NCI-H1417 treated with DMSO at 0.1 percent for 48 hours (cell line): ENCODE results near the gene LIPJ.

Experiments
- DNase-seq: peaks from one replicate; lab custom pipeline; 2025; lab: John Stamatoyannopoulos, UW

LIPJ gene

DNA sequence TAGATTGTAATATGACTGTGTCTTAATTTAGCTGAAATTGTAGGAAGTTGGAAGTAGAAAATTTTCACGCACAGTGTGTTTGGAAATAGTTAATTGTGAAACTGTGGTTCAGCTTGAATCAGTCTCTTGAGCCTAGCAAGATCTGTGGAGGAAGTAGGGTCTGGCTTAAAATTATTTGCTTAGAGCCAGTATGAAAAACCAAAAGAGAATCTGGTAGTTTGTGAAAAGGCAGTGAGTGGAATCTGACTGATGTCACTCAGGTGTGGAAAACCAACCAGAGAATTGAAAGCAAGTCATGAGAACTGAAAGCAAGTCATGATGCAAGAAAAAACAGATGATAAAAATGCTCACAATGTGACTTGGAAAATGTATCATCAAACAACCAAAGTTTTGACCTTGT, 11.5 kb downstream of the LIPJ start:
- DNase-seq: no peak

DNA sequence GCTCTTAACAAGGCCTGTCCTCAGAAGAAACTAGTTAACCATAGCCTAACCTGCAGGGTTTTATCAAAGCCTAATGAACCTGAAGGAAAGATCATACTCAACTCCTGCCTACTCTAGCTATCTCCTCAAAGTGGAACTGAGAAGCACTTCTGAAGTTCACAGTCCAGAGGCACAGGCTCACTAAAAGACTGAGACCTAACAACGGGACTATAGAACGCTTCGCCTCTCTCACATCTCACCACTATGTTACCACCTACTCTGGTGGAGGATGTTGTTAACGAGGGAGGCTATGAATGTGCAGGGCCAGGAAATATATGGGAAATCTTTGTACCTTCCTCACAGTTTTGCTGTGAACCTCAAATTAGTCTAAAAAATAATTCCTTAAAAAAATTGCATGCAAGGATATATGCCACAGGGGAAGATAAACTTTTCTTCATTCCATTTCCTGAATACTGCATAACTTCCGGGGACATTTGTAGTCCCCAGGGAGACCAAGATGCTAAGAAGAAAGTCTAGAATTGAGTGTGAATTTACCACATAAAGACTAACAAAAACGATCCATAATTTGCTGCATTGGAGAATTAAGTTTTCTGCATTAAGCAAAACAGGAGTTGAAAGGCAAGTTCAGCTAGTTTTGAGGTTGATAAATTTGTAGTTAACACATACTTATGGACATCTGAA, 21.6 kb downstream of the LIPJ start:
- no peak for DNase-seq

DNA sequence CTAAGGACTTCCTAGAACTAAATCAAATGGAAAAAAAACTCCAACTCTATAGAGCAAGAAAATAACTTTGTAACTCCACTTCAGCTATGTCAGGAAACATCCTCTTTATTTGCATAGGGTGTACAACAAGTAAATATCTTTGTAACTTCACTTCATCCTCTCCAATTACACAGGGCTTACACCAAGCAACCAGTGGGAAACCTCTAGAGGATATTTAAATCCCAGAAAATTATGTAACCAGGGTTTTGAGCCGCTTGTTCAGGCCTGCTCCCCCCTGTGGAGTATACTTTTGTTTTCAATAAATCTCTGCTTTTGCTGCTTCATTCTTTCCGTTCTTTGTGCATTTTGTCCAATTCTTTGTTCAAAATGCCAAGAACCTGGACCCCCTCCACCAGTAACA, 22.2 kb downstream of the LIPJ start:
- DNase-seq: no peak

DNA sequence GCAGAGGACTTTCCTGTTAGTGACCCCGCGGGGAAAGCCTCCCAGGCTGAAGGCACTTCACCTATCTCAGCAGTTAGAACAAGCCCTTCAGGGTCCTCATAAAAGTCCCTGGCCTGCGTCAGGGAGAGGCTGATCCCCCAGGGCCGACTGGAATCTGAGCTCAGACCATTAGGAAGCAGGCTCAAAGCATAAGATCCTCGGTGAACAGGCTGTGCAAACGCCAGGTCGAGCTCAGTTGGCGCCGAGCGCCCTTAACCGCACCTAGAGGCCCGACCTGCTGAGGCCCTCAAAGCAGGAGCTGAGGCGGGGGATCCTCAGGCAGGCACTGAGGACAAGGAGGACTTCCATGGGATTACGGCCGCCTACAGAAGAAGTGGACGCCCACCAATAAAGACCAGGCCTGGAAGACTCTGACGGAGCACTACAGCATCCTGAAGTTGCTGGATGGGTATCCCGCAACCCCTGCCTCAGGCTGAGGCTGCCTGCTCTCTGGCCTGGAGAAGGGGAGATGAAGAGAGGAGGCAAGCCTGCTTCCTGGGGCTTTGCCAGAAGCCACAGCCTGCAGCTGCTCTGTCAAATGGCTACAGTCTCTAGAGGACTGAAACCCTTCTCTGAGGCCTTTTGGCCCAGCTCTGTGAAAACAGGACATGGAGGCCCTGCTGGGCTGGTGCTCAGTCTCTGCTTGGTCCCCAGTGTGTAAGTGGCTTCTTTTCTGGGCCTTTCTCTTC, 29.9 kb downstream of the LIPJ start:
- no peak for DNase-seq

DNA sequence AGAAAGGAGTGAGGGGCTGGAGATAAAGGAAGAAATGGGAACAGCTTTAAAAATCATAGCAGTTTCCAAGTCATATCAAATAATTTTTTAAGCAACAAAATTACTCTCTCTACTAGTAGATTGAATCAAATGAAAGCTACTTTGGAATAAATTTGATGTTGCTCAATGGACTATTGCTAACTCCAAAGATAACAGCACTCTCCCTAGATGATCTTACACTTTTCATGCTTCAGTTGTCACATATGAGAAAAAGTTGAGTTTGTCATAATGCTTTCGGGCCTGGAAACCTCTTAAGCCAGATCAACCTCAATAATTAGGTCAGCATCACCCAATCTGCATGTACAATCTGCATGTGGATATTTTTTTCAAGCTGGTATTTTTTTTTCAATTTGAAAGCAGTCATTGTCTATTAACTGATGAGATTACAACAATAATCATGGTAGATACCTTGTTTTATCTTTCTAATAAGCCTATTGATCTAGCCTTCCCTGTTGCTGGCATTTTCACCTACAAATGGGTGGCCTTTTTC, 31.3 kb downstream of the LIPJ start:
- DNase-seq: no peak

DNA sequence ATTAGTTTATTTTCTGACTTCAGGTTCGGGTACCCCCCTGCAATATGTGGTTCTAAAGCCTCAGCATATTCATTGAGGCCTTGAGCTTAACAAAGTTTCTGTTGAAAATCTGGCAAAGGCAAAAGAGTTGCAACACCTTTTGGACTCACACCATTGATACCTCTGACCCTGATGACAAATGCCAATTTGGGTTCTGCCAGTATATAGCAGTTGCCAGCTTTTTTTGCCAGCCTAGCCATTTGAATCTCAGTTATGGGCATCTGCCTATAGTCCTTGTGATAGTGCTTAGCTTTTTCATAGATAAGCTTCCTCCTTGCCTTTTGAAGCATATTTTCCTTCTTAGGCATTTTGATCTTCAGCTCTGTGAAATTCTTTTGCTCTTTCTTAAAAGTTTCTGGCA, 31.9 kb downstream of the LIPJ start:
- DNase-seq: no peak

DNA sequence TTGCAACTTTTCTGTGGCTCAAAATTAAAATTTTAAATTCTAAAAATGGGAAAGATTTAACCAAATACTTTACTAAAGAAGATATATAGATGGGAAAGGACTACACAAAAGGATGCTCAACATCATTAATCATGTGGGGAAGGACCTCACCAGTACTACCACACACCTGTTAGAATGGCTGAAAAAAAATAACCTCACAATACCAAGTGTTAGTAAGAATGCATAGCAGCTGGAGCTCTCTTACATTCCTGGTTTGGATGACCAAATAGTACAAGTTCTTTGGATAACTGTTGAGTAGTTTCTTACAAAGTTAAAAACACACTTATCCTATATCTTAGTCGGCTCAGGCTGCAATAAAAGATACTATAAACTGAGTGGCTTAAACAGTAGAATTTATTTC, 33.9 kb downstream of the LIPJ start:
- no peak for DNase-seq

DNA sequence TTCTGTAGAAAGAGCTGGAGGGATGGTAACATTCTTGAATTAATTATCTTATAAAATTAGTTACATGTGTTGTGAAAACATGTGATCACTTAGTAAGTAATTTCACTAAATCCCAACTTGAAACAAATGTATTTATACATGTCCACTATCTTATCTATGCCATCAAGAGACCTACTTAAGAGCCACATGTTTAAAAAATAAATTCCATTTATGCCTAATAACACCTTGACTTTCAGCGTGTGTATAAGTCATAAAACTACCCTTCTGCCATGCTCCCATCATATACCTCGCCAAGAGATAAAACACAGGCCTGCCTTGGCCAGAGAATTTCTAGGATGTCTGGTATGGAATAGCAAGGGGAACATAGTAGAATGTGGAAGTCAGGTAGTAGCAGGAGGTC, 37.3 kb downstream of the LIPJ start:
- DNase-seq: no peak

DNA sequence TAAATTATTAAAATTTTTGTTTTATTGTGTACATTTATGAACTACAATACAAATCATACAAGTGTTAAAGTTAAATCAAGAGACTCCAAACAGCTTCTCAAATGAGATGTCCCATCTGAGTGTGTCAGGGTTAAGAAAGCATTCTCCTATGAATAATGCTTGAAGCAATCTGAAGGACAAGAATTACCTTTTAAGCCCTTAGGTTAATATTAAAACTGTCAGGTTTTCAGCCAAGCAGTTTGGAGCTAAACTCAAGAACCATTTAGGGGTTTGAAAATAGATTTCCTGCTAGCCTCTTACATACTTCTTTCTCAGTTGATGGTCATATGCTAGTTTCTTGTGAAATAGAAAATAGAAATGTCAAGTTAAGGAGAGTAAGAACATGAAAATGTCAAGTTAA, 38.3 kb downstream of the LIPJ start:
- no peak for DNase-seq

DNA sequence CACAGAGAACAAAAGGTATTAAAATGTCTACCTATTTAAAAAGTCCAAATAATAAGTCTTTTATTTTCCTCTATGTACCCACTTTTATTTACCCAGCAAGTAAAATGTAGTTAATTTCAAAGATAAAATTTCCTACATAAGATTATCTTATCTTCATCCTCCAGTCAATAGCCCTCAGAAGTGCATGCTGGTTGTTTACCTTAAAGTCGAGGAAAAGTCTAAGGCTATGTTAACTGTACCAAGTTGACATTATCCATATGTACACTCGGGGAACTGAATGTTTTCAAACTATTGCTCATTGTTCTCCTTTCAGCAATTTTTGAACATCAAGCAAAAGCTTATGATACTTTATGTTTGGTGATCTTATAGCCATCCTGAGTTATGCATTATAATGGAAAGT, 53.6 kb downstream of the LIPJ start:
- no peak for DNase-seq

DNA sequence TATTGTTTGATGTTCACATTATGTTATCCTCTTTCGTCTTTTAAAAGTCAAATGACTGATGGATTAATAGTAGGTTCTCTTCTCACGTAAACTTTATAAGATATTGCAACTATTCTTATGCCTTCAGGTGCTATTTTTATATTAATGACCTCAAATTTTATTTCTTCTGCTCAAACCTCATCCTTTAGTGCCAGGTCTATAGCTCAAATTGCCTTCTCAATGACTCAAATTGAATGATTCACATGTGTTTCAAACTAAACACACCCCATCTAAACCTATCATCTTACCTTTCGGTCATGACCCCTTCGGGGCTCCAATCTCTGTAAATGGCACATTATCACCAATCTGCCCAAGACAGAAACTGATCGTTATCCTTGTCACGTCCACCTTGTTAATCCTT, 55.6 kb downstream of the LIPJ start:
- DNase-seq: no peak

DNA sequence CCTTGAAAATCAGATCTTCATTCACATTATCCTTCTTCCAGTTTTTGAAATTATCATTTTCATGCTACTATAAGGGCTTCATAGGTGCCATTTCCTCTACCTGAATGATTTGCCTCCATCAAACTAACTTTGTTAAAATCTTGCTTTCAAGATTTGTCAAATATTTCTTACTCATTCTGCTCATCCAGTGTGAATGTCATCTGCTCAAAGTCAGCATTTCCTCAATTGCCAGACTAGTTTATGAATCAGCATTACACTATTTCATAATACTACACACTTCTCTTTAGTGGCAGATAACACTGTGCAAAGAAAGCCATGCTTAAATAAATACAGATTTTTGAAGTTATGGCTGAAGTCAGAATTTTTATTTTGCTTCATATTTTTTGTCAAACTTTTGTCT, 56.4 kb downstream of the LIPJ start:
- no peak for DNase-seq

DNA sequence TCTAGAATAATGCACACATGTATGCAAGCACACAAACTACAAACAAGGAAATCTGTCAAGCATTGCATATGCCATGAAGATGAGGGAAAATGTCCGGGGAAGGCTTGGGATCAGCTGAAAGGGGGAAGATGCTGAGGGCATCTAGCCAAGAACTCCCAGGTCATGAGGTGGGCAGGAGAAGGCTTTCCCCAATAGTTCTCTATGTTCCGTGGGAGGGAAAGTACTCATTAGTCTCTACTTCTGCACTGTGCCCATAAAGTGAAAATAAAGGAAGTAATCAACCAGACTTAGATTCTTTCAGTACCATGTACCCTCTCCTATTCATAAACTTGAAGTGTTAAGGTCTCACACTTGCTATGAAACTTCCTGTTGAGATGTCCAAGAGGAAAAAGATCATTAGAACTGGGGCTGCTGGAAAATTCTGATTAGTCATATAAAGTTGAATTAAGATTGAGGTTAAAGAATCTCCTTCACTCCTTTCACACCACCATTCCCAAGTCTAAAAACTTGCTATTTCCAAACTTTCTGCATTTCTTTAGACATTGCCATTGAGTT, 60.6 kb downstream of the LIPJ start:
- no peak for DNase-seq

DNA sequence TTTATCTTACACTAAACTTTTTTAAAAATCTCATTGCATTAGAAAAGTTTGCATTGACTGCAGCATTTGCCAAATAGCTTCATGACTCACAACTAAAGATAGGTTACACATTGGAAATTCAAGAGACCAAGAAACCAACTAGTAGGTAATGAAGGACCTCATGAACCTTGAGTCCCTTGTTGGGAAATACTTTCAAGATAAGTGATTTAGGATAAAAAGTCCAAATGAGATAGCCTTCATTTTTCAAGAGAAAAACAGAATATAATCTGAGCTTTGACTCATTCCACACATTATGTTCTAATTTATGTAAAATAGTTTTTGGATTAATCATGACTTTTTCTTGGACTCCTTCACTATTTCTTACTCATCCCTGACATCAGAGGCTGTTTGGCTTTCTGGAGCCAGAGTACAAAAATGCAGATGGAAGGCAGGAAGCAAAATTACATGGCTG, 64.6 kb downstream of the LIPJ start:
- no peak for DNase-seq

DNA sequence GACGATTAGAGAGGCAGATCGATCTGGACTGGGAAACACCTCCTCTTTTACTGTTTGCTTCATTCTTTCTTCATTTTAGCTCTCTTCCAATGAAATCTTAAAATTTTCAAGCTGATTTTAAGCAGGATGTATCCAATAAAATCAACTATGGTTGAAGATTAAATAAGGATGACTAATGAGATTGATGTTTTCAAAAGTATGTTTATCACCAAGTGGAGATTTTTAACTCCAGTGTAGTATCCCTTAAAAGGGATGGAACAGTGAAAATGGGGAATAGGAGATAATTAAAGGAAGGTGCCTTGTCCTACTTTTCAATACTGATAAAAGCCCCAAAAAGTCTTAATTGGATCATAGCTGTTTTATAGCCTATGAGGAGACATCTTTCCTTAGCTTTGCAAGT, 66.1 kb downstream of the LIPJ start:
- DNase-seq: no peak
